SK-N-MC (cell line): ENCODE results near the gene WNT5A.

Experiments
- EZH2 ChIP-seq: fragments of 200-600 bp; sonication (generic); IDR thresholded peaks from one replicate; pipeline ENCODE4 v1.6.1; 2017; ENCODE audit warnings: antibody characterized with exemption
- POLR2AphosphoS5 ChIP-seq: IDR thresholded peaks from 2 replicates; pipeline ENCODE4 v1.6.1; 2012; ENCODE audit warnings: mild to moderate bottlenecking, low read depth, low read length, borderline replicate concordance

DNA sequence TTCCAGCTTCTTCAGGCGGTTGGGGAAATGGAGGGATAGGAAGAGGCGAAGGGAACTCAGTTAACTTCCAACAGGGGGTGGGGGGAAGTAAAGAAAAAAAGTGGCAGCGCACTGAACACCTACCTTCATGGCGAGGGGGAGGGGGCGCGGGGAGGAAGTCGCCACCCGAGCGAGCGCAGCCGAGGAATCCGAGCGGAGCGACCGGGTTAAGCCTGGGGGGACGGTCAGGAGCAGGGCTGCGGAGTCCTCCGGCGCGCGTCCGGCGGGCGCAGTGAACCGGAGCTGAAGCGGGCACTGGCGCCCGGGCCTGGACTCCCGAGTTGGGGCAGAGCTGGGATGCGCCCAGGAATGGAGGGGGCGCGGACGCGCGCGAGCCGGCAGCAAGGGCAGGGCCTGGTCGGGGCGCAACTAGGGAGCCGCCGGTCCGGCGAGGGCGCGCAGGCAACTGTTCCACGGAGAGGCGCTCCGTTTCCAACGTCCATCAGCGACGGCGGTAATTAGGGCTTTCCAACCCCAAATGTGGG lies at the start of gene WNT5A:
- TF ChIP-seq EZH2 (no peak), POLR2AphosphoS5 (no peak)
